ENCODE data around the gene SLC39A3. TPM values are rescaled to one million over a fixed set of nuclear protein-coding genes. Genes with fewer than 3 reads are reported as not detected.

The SLC39A3 gene
- total and polyA plus RNA-seq, 10 of the 15 experiments (the other 5 are each of a cell fraction or from before 2014, with no cell fraction given) = 0.63 to 67.1 (median 51.2) TPM

- Histone ChIP-seq H3K4me2 (ENCODE audit: control insufficient read depth, insufficient read depth) (no peak overlapping the region), H3K27ac (ENCODE audit: control insufficient read depth, insufficient read depth) (no peak overlapping the region), H3K27me3 (replicated peaks in 1 of 2; ENCODE audit: control insufficient read depth in 2 of 2, insufficient read depth in 2 of 2, low read length in 1 of 2) (no peaks in the 10 kb centered on the region), H3K36me3 (ENCODE audit: control insufficient read depth in 2 of 2, insufficient read depth in 2 of 2, low read length in 1 of 2) (peaks cover 0 to 3% of the 10 kb centered on the region in 2 experiments; a peak in 1 of 4 replicates), H4K20me1 (ENCODE audit: control insufficient read depth, insufficient read depth) (no peaks in the 10 kb centered on the region), H3K4me3 (no peak overlapping the region), H3K4me1 (ENCODE audit: control insufficient read depth, insufficient read depth, low read length) (peaks cover 12% of the 10 kb centered on the region), H3K9me3 (replicated peaks; ENCODE audit: control insufficient read depth, insufficient read depth, low read length) (peaks cover 2% of the 10 kb centered on the region; the same call in 2 of the 3 replicates), H3K79me2 (ENCODE audit: control insufficient read depth, insufficient read depth, low read length) (peaks cover 2% of the 10 kb centered on the region), H2AFZ (ENCODE audit: control insufficient read depth, low read depth, low read length) (no peak overlapping the region), H3K9ac (ENCODE audit: control insufficient read depth, insufficient read depth, low read length) (no peak overlapping the region)
- WGBS (ENCODE audit: insufficient coverage, insufficient replicate concordance, low lambda C conversion rate, missing lambda C conversion rate) = 98% methylated on average over 17 of the region's 17 CpGs
- DNase-seq (ENCODE audit: low read depth, low spot score) = no peak
- in situ Hi-C loops (cut with MboI) = no loop called here
- intact Hi-C loops (cut with micrococcal nuclease; ENCODE audit: unreplicated experiment) = no loop called here
- no peak for FAIRE-seq
- ATAC-seq = no peak
- POLR2A ChIA-PET = interaction anchor here (0.5 kb wide), 1 partner anchor 743 kb away, joined by 3 read pairs; no protein-coding TSS in a partner anchor
- no peak for TF ChIP-seq RB1 (IDR thresholded peaks at IDR 0.05; ENCODE audit: borderline replicate concordance)
- TF ChIP-seq PRDM15 (CRISPR knock-in tag; IDR thresholded peaks at IDR 0.05) = no peak
- no peak for TF ChIP-seq NR2C1 (IDR thresholded peaks at IDR 0.05)
- no peak for TF ChIP-seq SREBF2 (IDR thresholded peaks at IDR 0.05; ENCODE audit: low read length)
- no TSS peak for BruUV-seq (replicated peaks)
- CTCF ChIA-PET = interaction anchor here (1.0 kb wide), 1 partner anchor 12 kb away, joined by 3 read pairs; no protein-coding TSS in a partner anchor
- RAD21 ChIA-PET (ENCODE audit: unreplicated experiment) = no interaction called here
- SMC1A ChIA-PET (ENCODE audit: uncharacterized antibody, unreplicated experiment) = no interaction called here
These were observed 53.5 kb downstream of the SLC39A3 start for GRCh38 chr19:2686360-2686759.

Measured in GM12878 (cell line).